Adipocyte (in vitro differentiated cells): ENCODE results near the gene ITPR2.
A peak's percentile ranks its signal among the peaks of the same experiment; 100 is the strongest.

Experiments
- DNase-seq: peaks from one replicate; pipeline ENCODE4 v3.0.0-alpha.2; 2015; ENCODE audit warnings: low read depth
- H3K27me3 ChIP-seq: replicated peaks from 2 replicates; pipeline ENCODE4 v1.7.0; 2013; ENCODE audit warnings: mild to moderate bottlenecking, low read length, moderate library complexity; ENCODE audit not compliant: control insufficient read depth, insufficient read depth
- H3K36me3 ChIP-seq: 2 replicates; pipeline ENCODE4 v1.7.0; 2013; ENCODE audit warnings: low read length, mild to moderate bottlenecking, moderate library complexity; ENCODE audit not compliant: control insufficient read depth, insufficient read depth, severe bottlenecking
- H3K4me1 ChIP-seq: 2 replicates; pipeline ENCODE4 v1.7.0; 2013; ENCODE audit warnings: mild to moderate bottlenecking, low read length, moderate library complexity; ENCODE audit not compliant: control insufficient read depth, insufficient read depth
- H3K4me3 ChIP-seq: 2 replicates; pipeline ENCODE4 v1.7.0; 2013; ENCODE audit warnings: mild to moderate bottlenecking, low read length, moderate library complexity
- H3K9ac ChIP-seq: 2 replicates; pipeline ENCODE4 v1.7.0; 2013; ENCODE audit warnings: mild to moderate bottlenecking, low read length, moderate library complexity
- H3K9me3 ChIP-seq: 2 replicates; pipeline ENCODE4 v1.7.0; 2013; ENCODE audit warnings: mild to moderate bottlenecking, low read length, moderate library complexity; ENCODE audit not compliant: control insufficient read depth

Gene ITPR2

DNA sequence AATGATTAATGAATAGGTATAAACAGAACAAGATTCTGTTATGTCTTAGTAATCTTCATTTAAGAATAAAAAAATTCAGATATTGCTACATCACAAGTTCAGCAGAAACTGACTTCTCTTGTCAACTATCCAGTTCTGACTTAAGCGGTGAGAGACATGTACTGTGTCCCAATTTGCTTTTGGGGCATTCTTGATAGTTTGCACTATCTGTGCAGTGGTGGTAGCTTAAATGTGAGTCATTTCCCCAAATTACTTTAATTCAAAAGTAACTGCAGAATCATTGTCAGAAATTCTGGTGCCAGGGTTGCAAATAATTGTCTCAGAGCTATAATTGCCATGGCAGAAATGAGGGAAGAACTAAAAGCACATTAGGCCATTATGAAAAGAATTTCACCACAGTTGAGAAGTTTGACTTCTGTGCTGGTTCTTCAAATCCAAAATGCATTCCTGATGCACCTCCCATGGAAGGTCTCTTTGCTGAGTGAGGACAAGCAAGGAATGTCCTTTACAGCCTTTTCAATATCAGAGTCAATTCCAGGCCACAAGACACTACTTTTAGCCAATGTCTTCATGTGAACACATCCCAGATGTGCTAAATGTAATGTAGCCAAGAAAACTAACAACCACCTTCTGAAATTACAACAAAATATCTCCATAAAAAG, 332.9 kb downstream of the ITPR2 start:
- DNase-seq = no peak
- Histone ChIP-seq H3K4me1 (peaks cover 17% of the 10 kb centered on the region), H3K9ac (no peak overlapping the region), H3K9me3 (no peaks in the 10 kb centered on the region), H3K4me3 (no peak overlapping the region), H3K36me3 (no peaks in the 10 kb centered on the region), H3K27me3 (no peaks in the 10 kb centered on the region)

DNA sequence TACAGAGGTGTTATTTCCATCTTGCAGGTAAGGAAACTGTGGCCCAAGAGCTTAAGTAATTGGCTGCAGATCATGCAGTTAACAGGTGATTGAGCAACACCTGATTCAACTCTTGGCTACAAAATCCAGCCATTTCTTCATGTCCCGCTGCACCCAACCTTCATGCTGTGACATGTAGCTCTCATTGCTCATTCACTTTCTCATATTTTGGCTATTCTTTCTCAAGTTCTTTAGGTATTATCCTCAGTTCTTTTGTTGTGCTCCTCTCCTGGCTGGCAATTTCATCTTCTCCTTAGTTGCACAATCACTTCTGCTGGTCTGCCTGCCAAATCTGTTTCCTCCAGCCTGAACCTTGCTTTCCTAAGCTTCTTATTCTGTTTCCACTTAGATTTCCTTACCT, 336.8 kb downstream of the ITPR2 start:
- H3K4me3 ChIP-seq = no peak overlapping the region
- peak; percentile 29 for DNase-seq
- H3K9me3 ChIP-seq = no peaks in the 10 kb centered on the region
- no peak overlapping the region for H3K9ac ChIP-seq
- H3K27me3 ChIP-seq = no peaks in the 10 kb centered on the region
- peaks cover 17% of the 10 kb centered on the region for H3K4me1 ChIP-seq
- H3K36me3 ChIP-seq = peaks cover 17% of the 10 kb centered on the region

DNA sequence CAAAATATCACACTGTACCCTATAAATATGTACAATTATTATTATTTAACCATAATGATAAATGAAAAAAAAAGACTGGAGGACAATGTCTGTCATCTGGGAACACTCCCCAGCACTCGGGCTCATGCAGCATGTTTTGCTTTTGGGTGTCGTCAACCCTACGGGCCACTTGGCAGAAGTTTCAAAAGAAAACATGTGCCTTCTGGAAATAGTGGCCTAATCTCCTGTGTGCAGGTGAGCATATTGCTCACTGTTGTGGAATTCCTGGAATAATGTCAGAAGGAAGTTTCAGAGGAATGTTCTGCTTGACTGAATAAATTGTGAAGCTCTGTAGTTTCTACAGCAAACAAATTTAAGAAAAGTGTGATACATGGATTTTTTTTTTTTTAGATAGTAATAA, 339.3 kb downstream of the ITPR2 start:
- no peak overlapping the region for H3K4me3 ChIP-seq
- no peak for DNase-seq
- no peak overlapping the region for H3K9ac ChIP-seq
- peaks cover 3% of the 10 kb centered on the region for H3K4me1 ChIP-seq
- H3K9me3 ChIP-seq = no peaks in the 10 kb centered on the region
- H3K27me3 ChIP-seq = no peaks in the 10 kb centered on the region
- peaks cover 20% of the 10 kb centered on the region for H3K36me3 ChIP-seq

DNA sequence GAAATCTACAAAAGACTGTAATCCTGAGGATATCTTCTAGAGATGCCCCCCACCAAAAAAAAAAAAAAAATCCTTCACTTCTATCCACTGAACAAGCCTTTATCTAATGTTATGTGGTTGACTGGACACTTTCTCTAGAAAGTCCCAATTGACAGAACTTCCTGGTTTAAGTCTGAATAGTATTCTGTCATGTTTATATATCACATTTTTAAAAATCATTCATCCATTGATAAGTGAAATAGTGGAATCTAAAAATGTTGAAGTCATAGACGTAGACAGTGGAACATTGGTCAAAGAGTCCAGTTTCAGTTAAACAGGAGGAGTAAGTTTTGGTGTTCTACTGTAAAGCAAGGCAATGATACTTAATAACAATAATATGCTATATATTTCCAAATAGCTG, 340.6 kb downstream of the ITPR2 start:
- peaks cover 20% of the 10 kb centered on the region for H3K36me3 ChIP-seq
- no peaks in the 10 kb centered on the region for H3K27me3 ChIP-seq
- H3K9ac ChIP-seq = no peak overlapping the region
- peaks cover 3% of the 10 kb centered on the region for H3K4me1 ChIP-seq
- DNase-seq = no peak
- H3K4me3 ChIP-seq = no peak overlapping the region
- no peaks in the 10 kb centered on the region for H3K9me3 ChIP-seq

DNA sequence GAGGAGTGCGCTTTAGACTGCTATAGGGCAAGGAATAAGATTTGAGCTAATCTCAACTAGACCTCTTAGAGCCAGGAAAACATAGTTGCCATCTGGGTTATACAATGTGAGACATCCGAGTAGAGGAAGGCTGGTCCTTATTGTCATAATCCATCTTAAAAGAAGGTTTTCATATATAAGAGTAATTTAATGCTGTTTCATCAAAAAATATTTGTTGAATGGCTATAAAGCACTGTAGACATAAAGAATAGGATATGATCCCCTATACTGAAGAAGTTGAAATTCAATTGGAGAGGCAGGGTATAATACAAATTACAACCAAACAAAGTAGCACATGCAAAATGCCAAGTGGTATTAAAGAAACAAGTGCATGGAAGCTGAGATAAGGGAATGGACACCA, 343.1 kb downstream of the ITPR2 start:
- Histone ChIP-seq H3K36me3 (peaks cover 28% of the 10 kb centered on the region), H3K9me3 (no peaks in the 10 kb centered on the region), H3K4me1 (no peaks in the 10 kb centered on the region), H3K27me3 (no peaks in the 10 kb centered on the region), H3K4me3 (no peak overlapping the region), H3K9ac (no peak overlapping the region)
- DNase-seq = no peak

DNA sequence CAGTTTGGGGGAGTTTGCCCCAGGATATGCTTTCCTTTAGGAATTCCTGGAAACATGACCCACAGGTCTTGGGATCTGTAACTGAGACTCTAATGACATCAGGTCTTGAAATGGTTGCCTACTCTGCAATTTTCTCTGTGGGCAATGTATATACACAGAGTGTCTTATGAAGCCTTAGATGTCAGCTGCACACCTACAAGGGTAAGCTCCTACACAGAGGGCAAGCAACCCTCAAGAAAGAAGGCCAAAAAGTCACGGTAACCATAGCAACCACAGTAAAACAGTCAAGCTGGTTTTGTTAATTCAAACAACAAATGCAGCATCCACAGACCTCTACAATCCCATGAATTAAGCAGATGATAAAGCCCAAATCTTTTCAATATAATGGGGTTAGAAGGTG, 344.6 kb downstream of the ITPR2 start:
- H3K9me3 ChIP-seq = no peaks in the 10 kb centered on the region

DNA sequence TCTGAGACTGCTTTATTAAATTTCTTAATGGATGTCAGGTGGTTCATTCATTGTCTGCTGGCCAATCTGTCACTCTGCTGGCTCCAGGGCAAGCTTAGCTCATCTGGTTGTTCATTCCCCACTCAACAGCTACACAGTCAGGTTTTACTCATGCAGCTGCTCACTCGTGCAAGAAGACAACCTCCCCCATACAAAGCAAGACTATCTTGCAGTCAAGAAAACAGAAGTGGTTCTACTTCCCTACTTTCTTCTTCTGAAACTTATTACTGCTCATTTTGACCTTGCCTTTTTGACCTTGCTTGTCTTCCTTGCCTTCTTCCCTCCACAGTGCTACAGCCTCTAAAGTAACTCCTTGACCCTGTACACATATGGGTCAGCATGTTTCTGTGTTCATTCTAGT, 359.7 kb downstream of the ITPR2 start:
- Histone ChIP-seq H3K36me3 (no peaks in the 10 kb centered on the region), H3K9ac (no peak overlapping the region), H3K4me3 (no peak overlapping the region), H3K4me1 (peaks cover 4% of the 10 kb centered on the region), H3K27me3 (no peaks in the 10 kb centered on the region), H3K9me3 (no peaks in the 10 kb centered on the region)
- peak; percentile 2 for DNase-seq

More for the DNA sequence above, 344.6 kb downstream of the ITPR2 start:
- H3K4me3 ChIP-seq = no peak overlapping the region
- H3K36me3 ChIP-seq = peaks cover 22% of the 10 kb centered on the region
- DNase-seq = no peak
- H3K9ac ChIP-seq = no peak overlapping the region
- H3K4me1 ChIP-seq = no peaks in the 10 kb centered on the region
- H3K27me3 ChIP-seq = no peaks in the 10 kb centered on the region

DNA sequence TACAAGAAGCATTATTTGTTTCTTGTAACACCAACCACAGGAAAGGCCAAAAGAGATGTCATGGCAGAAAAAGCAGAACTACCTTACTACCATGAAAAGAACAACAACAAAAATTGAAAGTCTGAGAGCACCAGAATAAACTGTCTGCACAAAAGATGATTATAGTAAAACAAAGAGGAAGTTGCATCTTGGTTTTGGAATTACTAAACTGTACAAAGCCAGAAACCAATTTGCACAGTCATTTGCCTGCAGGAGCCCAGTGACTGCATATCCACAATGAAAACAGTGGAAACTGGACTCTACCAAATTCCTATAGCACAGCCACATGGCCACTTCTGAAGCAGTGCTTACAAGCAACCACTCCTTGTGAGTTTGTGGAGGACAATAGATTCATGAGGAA, 361.4 kb downstream of the ITPR2 start:
- Histone ChIP-seq H3K9ac (no peak overlapping the region), H3K9me3 (no peaks in the 10 kb centered on the region), H3K4me1 (peaks cover 4% of the 10 kb centered on the region), H3K4me3 (no peak overlapping the region), H3K36me3 (no peaks in the 10 kb centered on the region), H3K27me3 (no peaks in the 10 kb centered on the region)
- DNase-seq = peak; percentile 69

DNA sequence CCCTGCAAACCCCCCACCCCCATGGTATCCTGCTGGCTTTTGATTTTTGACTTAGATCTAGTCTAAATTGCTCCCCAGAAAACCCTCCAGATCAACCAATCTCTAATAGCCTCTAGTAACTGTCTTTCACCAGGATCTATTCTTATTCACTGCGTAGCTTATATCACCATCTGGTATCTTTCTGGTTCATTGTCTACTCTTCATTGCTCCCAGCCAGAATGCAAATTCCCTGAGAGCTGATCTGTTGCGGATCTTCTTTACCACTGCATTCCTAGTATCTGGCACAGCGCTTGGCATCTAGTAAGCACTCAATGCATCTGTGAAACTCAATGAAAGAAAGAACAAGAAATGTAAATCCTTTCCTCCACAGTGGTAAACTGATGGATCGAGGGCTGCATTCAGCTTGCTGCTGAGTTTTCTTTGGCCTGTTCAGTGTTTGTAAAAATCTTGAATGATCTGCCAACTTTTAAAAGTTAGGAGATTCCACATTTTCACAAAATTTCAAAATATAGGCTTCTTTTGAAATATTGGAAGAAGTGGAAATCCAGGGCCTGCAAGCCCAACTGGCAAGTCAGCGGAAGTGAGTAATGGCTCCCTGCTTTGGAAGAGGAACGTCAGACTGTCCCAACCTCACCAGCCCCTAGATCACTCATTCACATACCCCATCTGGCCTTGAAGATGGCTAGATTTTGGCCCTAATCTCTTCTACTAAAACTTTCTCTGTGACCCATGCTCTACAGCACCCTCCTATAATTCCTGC, 363.4 kb downstream of the ITPR2 start:
- Histone ChIP-seq H3K36me3 (no peaks in the 10 kb centered on the region), H3K27me3 (no peaks in the 10 kb centered on the region), H3K4me3 (no peak overlapping the region), H3K9me3 (no peaks in the 10 kb centered on the region), H3K4me1 (peaks cover 11% of the 10 kb centered on the region), H3K9ac (no peak overlapping the region)
- no peak for DNase-seq

DNA sequence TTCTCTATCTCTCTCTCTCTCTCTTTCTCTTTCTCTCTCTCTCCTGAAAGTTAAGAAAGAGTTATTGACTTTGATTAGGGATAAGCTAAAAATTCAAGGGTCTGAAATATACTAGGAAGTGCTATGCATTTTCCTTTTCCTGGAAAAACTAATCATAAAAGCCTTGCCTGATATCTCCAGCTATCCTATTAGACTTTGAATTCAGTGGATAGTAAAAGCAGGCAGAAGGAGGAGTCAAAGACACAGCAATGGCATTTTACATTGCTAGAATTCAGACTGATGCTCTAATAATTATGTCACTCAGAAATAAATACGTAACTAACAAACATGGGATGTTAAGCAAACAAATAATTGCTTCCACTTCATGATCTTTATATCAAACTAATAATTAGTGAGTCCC, 365.6 kb downstream of the ITPR2 start:
- Histone ChIP-seq H3K9ac (no peak overlapping the region), H3K4me3 (no peak overlapping the region), H3K4me1 (peaks cover 11% of the 10 kb centered on the region), H3K9me3 (no peaks in the 10 kb centered on the region), H3K36me3 (no peaks in the 10 kb centered on the region), H3K27me3 (no peaks in the 10 kb centered on the region)
- no peak for DNase-seq

DNA sequence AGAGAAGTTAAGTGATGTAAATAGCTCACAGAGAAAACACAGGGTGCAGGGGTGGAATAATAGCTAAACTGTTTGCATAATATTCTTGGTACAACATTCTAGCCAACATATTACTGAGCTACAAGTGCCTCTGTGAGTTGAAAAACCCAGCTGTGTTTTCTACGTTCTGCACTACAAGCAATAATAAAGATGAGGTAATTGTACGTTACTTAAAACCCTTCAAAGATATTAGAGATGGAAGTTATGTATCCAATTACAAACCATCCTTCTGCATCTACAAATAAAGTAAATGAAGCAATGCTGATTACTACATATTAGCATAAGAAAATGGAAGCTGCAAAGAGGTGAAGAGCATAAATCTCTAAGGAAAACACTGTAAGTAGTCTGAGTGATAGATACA, 366.3 kb downstream of the ITPR2 start:
- Histone ChIP-seq H3K9me3 (no peaks in the 10 kb centered on the region), H3K27me3 (no peaks in the 10 kb centered on the region), H3K4me3 (no peak overlapping the region), H3K4me1 (peaks cover 11% of the 10 kb centered on the region), H3K36me3 (no peaks in the 10 kb centered on the region), H3K9ac (no peak overlapping the region)
- no peak for DNase-seq
